SK-N-SH treated with all-trans-retinoic acid at 6 μM for 48 hours (cell line): Measurements from ENCODE around the gene FAM156B.
"Not testable (repeated sequence)": the region's sequence is repeated elsewhere in the genome, so short reads cannot be mapped to it uniquely, and the experiment has no call there.

Experiments used
- ARNTL ChIP-seq: fragments of 450-650 bp; formaldehyde crosslinking; IDR thresholded peaks from 2 replicates; pipeline ENCODE4 v1.5.0; 2020; ENCODE audit warnings: low read depth, mild to moderate bottlenecking, moderate library complexity, borderline replicate concordance
- PATZ1 ChIP-seq: fragments of 250-450 bp; sonication (Bioruptor Pico); IDR thresholded peaks from 2 replicates; pipeline ENCODE4 v1.8.0; 2020; ENCODE audit warnings: mild to moderate bottlenecking, moderate library complexity, borderline replicate concordance
- RARB ChIP-seq: fragments of 250-450 bp; sonication (Bioruptor Pico); IDR thresholded peaks from 2 replicates; pipeline ENCODE4 v1.8.0; 2021; ENCODE audit warnings: mild to moderate bottlenecking, moderate library complexity
- TOX ChIP-seq: fragments of 250-450 bp; sonication (Bioruptor Pico); IDR thresholded peaks from 2 replicates; pipeline ENCODE4 v1.8.0; 2021; ENCODE audit warnings: mild to moderate bottlenecking, moderate library complexity, borderline replicate concordance
- ZFP3 ChIP-seq: fragments of 250-450 bp; sonication (Bioruptor Pico); IDR thresholded peaks from 2 replicates; pipeline ENCODE4 v1.5.0; 2020; ENCODE audit warnings: mild to moderate bottlenecking, moderate library complexity

GRCh38 chrX:52907900-52908299 is 10.8 kb downstream of the FAM156B start:
- TF ChIP-seq ARNTL (CRISPR knock-in tag); RARB (CRISPR knock-in tag); ZFP3; TOX (CRISPR knock-in tag); PATZ1 (CRISPR knock-in tag): not testable (repeated sequence)
